ENCODE data around the gene ABHD14A.

- TF ChIP-seq, protein P1, sequence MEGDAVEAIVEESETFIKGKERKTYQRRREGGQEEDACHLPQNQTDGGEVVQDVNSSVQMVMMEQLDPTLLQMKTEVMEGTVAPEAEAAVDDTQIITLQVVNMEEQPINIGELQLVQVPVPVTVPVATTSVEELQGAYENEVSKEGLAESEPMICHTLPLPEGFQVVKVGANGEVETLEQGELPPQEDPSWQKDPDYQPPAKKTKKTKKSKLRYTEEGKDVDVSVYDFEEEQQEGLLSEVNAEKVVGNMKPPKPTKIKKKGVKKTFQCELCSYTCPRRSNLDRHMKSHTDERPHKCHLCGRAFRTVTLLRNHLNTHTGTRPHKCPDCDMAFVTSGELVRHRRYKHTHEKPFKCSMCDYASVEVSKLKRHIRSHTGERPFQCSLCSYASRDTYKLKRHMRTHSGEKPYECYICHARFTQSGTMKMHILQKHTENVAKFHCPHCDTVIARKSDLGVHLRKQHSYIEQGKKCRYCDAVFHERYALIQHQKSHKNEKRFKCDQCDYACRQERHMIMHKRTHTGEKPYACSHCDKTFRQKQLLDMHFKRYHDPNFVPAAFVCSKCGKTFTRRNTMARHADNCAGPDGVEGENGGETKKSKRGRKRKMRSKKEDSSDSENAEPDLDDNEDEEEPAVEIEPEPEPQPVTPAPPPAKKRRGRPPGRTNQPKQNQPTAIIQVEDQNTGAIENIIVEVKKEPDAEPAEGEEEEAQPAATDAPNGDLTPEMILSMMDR (conservative IDR thresholded peaks at IDR 0.05; ENCODE audit: low read length), result no peak
- TF ChIP-seq EZH2phosphoT487 (IDR thresholded peaks at IDR 0.05; ENCODE audit: borderline replicate concordance, low read depth, low read length), result no peak
Measured at GRCh38 chr3:51999846-52000245, 25.0 kb downstream of the ABHD14A start.

Data from OCI-LY7 (cell line).